Measurements from ENCODE around the gene DLG2. TPM values are rescaled to one million over a fixed set of nuclear protein-coding genes. Genes with fewer than 3 reads are reported as not detected.

DLG2 gene
- total RNA-seq, 1 donor from 2014 or later, result 2.1 TPM

GRCh38 chr11:84130646-84131427, 1496.3 kb downstream of the DLG2 start:
- no peak for DNase-seq (ENCODE audit: low read depth, low spot score)
- Mint-ChIP-seq H3K36me3 (ENCODE audit: low read depth) (no peaks in the 10 kb centered on the region), H3K4me1 (no peaks in the 10 kb centered on the region), H3K27me3 (ENCODE audit: low read depth) (no peaks in the 10 kb centered on the region), H3K9me3 (no peaks in the 10 kb centered on the region), H3K27ac (ENCODE audit: unreplicated experiment) (no peak overlapping the region), H3K4me3 (no peak overlapping the region)
- no peak for TF ChIP-seq CTCF (conservative IDR thresholded peaks at IDR 0.05)

GRCh38 chr11:84129961-84130576, 1497.1 kb downstream of the DLG2 start:
- no peak for DNase-seq (ENCODE audit: low read depth, low spot score)
- H3K36me3 Mint-ChIP-seq (ENCODE audit: low read depth), result no peaks in the 10 kb centered on the region
- no peak overlapping the region for H3K4me3 Mint-ChIP-seq
- no peaks in the 10 kb centered on the region for H3K9me3 Mint-ChIP-seq
- H3K27me3 Mint-ChIP-seq (ENCODE audit: low read depth), result no peaks in the 10 kb centered on the region
- no peak overlapping the region for H3K27ac Mint-ChIP-seq (ENCODE audit: unreplicated experiment)
- no peak for TF ChIP-seq CTCF (conservative IDR thresholded peaks at IDR 0.05)
- H3K4me1 Mint-ChIP-seq, result no peaks in the 10 kb centered on the region

GRCh38 chr11:84128840-84129239, 1498.3 kb downstream of the DLG2 start:
- H3K4me1 Mint-ChIP-seq, result no peaks in the 10 kb centered on the region
- H3K27ac Mint-ChIP-seq (ENCODE audit: unreplicated experiment), result no peak overlapping the region
- no peak for TF ChIP-seq CTCF (conservative IDR thresholded peaks at IDR 0.05)
- no peaks in the 10 kb centered on the region for H3K27me3 Mint-ChIP-seq (ENCODE audit: low read depth)
- no peak overlapping the region for H3K4me3 Mint-ChIP-seq
- no peaks in the 10 kb centered on the region for H3K36me3 Mint-ChIP-seq (ENCODE audit: low read depth)
- DNase-seq (ENCODE audit: low read depth, low spot score), result no peak
- no peaks in the 10 kb centered on the region for H3K9me3 Mint-ChIP-seq

- Mint-ChIP-seq H3K27ac (ENCODE audit: unreplicated experiment) (no peak overlapping the region), H3K36me3 (ENCODE audit: low read depth) (no peaks in the 10 kb centered on the region), H3K4me1 (no peaks in the 10 kb centered on the region), H3K27me3 (ENCODE audit: low read depth) (no peaks in the 10 kb centered on the region), H3K4me3 (no peak overlapping the region), H3K9me3 (no peaks in the 10 kb centered on the region)
- no peak for TF ChIP-seq CTCF (conservative IDR thresholded peaks at IDR 0.05)
- DNase-seq (ENCODE audit: low read depth, low spot score), result no peak
Observed at GRCh38 chr11:84117394-84117793, 1509.8 kb downstream of the DLG2 start.

GRCh38 chr11:84106541-84106940, 1520.6 kb downstream of the DLG2 start:
- Mint-ChIP-seq H3K9me3 (no peaks in the 10 kb centered on the region), H3K27ac (ENCODE audit: unreplicated experiment) (no peak overlapping the region), H3K36me3 (ENCODE audit: low read depth) (no peaks in the 10 kb centered on the region), H3K27me3 (ENCODE audit: low read depth) (no peaks in the 10 kb centered on the region), H3K4me1 (peaks cover 20% of the 10 kb centered on the region), H3K4me3 (no peak overlapping the region)
- no peak for TF ChIP-seq CTCF (conservative IDR thresholded peaks at IDR 0.05)
- DNase-seq (ENCODE audit: low read depth, low spot score), result no peak
